HG02571 (cell line): ENCODE data around the gene B3GNT3.
"Not testable (repeated sequence)": the region's sequence is repeated elsewhere in the genome, so short reads cannot be mapped to it uniquely, and the experiment has no call there.

Experiments
- ATAC-seq: cut with Tn5 transposase; IDR thresholded peaks from one replicate; pipeline ENCODE4 v1.9.1; 2021; ENCODE audit warnings: mild to moderate bottlenecking, moderate library complexity; ENCODE audit not compliant: unreplicated experiment

Gene B3GNT3

DNA sequence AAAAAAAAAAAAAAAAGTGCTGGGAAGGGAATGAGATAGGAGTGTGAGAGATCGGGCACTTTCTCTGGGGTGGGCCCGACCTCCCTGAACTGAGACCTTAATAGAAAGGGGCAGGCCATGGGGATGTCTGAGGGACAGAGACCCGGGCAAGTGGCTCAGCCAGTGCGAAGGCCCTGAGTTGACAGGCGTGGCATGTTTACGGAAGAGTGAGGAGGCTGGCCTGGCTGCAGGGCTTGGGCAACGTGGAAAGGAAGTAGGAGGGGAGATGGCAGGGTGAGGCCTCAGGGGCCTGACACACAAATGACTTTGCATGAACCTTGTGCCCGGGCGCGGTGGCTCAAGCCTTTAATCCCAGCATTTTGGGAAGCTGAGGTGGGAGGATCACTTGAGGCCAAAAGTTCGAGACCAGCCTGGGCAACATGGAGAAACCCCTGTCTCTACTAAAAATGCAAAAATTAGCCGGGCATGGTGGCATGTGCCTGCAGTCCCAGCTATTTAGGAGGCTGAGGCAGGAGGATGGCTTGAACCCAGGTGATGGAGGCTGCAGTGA lies 29.8 kb upstream of the B3GNT3 start:
- ATAC-seq = no peak

DNA sequence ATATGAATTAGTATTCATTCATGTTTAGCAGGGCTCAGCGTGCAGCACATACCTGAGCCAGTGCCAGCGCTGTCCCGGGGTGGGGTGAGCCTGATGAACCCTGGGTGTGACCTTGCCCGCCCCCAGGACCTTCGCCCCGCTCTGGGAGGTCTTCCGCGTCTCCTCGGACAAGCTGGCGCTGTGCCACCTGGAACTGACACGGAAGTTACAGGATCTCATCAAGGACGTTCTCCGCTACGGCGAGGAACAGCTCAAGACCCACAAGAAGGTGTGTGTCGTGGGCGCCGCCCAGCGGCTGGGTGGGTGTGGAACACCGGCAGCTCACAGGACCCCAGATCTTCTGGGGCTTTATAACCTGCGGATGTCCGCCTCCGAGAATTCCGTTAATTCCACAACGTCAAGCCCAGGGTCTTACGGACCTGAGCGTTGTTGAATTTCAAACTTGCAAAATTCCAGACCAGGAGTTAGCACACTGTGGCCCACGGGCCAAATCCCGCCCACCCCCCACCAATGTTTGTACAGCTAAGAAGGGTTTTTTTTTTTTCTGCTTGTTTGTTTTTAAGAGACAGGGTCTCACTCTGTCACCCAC lies 28.3 kb upstream of the B3GNT3 start:
- no peak for ATAC-seq

DNA sequence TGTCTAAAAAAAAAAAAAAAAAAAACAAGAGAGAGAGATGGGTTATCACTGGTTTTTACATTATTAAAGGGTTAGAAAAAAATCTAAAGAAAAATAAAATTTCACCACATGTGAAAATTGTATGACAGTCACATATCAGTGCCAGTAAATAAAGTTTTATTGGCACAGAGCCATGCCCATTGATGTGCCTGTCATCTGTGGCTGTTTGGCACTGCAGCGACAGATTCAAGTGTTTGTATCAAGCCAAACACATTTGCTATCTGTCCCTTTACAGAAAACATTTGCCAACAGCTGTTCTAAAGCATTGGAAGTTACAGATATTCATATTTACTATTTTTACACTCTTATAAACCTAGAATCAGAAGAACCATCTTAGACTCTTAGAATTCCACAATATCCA lies 27.4 kb upstream of the B3GNT3 start:
- no peak for ATAC-seq

GRCh38 chr19:17770613-17771012 lies 24.3 kb upstream of the B3GNT3 start:
- ATAC-seq = no peak

- no peak for ATAC-seq
These were observed 22.8 kb upstream of the B3GNT3 start for GRCh38 chr19:17772172-17772571.

GRCh38 chr19:17775245-17775927 lies 19.6 kb upstream of the B3GNT3 start:
- ATAC-seq = no peak

GRCh38 chr19:17775991-17776803 lies 18.7 kb upstream of the B3GNT3 start:
- ATAC-seq = peak; percentile 63

DNA sequence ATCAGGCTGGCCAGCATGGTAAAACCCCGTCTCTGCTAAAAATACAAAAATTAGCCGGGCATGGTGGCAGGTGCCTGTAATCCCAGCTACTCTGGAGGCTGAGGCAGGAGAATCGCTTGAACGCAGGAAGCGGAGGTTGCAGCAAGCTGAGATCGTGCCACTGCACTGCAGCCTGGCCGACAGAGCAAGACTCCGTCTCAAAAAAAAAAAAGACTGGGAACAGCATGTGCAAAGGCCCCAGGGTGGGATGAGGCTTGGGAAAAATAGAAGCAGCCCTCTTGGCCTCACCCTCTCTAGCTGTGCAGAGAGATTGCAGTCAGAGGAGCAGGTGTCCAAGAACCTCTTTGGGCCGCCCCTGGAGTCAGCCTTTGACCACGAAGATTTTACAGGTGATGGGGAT lies 17.1 kb upstream of the B3GNT3 start:
- not testable (repeated sequence) for ATAC-seq

DNA sequence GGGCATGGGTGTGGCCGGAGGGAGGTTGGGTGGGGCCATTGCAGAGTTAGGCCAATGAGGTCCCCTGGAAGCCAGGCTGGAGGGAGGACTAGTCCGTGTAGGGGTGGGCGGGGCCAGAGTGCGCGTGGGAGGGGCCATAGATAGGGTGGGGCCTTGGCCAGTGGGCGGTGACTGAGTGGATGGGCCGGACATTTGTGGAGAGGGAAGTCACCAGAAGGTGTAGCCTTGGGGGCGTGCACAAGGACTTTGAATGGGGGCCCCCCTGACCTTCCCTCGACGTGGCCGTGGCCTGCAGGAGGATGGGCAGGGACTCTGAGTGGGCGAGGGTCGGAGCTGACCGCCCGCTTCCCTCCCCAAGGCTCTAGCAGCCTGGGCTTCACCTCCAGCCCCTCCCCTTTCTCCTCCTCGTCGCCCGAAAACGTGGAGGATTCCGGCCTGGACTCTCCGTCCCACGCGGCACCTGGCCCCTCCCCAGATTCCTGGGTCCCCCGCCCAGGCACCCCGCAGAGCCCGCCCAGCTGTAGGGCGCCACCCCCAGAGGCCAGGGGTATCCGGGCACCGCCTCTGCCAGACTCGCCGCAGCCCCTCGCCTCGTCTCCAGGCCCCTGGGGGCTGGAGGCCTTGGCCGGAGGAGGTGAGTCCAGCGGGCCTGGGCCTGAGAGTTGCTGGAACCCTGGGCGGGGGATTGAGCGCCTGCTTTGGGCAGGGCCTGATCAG lies 16.5 kb upstream of the B3GNT3 start:
- ATAC-seq = no peak

DNA sequence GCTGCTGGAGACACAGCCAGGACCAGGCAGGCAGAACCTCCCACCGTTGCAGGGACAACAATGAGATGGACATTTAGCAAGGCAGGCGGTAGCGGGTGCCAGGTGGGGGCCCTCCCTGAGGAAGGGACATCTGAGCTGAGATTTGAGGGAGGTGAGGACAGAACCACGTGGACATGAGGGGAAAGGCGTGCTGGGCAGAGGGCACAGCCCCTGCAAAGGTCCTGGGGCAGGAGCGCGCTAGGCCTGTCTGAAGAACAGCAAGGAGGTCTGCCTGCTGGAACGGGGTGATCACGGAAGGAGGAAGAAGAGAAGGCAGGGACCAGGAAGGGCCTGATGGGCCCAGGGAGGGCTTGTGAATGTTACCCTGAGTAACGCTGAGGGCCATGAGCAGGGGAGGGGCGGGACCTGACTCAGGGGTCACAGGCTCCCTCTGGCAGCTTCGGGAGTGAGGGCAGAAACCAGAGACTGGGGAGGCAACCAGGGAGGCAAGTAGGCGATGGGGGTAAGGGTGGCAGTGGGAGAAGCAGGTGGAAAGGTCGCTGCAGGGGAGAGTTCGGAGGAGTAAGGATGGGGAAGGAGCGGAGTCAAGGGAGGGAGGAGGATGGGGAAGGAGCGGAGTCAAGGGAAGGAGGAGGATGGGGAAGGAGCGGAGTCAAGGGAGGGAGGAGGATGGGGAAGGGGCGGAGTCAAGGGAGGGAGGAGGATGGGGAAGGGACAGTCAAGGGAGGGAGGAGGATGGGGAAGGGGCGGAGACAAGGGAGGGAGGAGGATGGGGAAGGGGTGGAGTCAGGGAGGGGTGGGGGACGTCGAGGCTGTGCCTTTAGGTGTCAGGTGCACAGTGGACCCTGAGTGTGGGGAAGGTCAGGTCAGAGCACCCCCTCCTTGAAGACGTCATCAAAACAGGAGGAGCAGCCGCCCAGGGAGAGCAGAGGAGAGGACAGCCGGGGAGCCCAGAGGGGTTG lies 15.7 kb upstream of the B3GNT3 start:
- no peak for ATAC-seq

- no peak for ATAC-seq
These were observed 14.2 kb upstream of the B3GNT3 start for GRCh38 chr19:17780781-17781180.

- not testable (repeated sequence) for ATAC-seq
These were observed 11.2 kb upstream of the B3GNT3 start for GRCh38 chr19:17783721-17784120.

DNA sequence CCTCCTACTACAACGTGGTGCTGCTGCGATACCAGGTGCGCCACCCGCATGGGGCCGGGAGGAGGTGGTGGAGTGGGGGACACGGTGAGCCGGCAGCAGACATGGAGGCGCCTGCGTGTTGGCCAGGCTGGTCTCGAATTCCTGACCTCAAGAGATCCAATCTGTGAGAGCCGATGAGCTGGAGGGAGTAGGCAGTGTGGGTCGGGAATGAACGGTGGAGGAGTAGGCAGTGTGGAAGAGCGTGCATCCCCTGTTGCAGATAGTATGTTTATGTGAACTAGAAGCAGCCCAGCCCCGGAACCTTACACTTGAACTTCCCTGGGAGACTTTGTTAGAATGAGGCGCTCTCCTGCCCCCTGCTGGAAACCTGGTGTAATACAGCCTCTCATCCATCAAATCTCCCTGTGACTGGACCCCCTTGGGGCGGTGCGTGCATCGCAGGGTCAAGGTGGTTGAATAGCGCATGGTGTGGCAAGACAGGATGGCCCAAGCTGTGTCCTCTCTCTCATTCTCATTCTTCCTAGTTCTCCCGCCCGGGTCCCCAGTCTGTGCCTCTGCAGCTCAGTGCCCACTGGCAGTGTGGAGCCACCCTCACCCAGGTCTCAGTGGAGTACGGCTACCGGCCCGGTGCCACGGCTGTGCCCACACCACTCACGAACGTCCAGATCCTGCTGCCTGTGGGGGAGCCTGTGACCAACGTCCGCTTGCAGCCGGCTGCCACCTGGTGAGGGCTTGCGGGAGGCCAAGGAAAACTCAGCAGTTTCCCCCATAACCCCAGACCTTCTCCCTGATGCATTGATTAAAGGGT lies 10.5 kb upstream of the B3GNT3 start:
- ATAC-seq = no peak

GRCh38 chr19:17787274-17787913 lies 7.5 kb upstream of the B3GNT3 start:
- no peak for ATAC-seq

DNA sequence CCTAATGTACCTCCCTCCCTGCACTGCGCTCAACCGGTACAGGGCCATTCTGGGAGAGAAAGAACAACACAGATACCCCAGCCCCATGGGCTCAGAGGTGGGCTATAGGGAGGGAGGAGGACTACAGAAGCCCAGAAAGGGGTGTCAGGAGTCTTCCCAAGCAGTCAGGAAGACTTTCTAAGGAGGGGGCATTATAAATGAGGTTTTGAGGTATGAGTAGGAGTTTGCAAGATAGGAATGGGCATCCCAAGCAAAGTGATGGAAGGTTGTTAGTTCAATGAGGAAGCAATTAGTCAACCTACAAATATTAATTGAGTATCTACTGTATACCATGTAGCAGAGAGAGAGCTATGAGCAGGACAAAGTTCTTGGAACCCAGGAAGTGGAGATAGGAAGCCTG lies 6.3 kb upstream of the B3GNT3 start:
- ATAC-seq = no peak

- no peak for ATAC-seq
These were observed 4.7 kb upstream of the B3GNT3 start for GRCh38 chr19:17790059-17790780.

- ATAC-seq = no peak
These were observed 567 bp upstream of the B3GNT3 start for GRCh38 chr19:17794412-17794730.

GRCh38 chr19:17795495-17795856 lies 538 bp downstream of the B3GNT3 start:
- ATAC-seq = no peak
